GM13976 (cell line): Measurements from ENCODE around the gene ZFHX3.
A peak's percentile ranks its signal among the peaks of the same experiment; 100 is the strongest.

Experiments
- DNase-seq: peaks from one replicate; pipeline ENCODE4 v3.0.0; 2012; ENCODE audit warnings: low spot score
- CTCF ChIP-seq: IDR thresholded peaks from 2 replicates; pipeline ENCODE4 v1.5.1; 2012; ENCODE audit warnings: borderline replicate concordance, mild to moderate bottlenecking; ENCODE audit not compliant: insufficient read depth; ENCODE audit errors: extremely low read depth, missing control alignments, control extremely low read depth
- in situ Hi-C: fragments of 300-500 bp; cut with MboI; formaldehyde crosslinking; loops from one replicate; pipeline ENCODE4 v1.12.0; 2022; ENCODE audit warnings: low sequenced_read_pairs, mixed read lengths, inconsistent platforms; ENCODE audit not compliant: unreplicated experiment

The ZFHX3 gene

GRCh38 chr16:72935896-72936295 lies 112.0 kb downstream of the ZFHX3 start:
- in situ Hi-C loops, result no loop called here
- DNase-seq, result no peak
- no peak for TF ChIP-seq CTCF

- TF ChIP-seq CTCF, result no peak
- in situ Hi-C loops, result no loop called here
- DNase-seq, result no peak
Measured at GRCh38 chr16:72934636-72935403, 113.1 kb downstream of the ZFHX3 start.

- TF ChIP-seq CTCF, result no peak
- in situ Hi-C loops, result no loop called here
- DNase-seq, result no peak
Measured at GRCh38 chr16:72932677-72933335, 115.1 kb downstream of the ZFHX3 start.

- no peak for TF ChIP-seq CTCF
- in situ Hi-C loops, result no loop called here
- peak; percentile 53 for DNase-seq
Measured at GRCh38 chr16:72932050-72932449, 115.9 kb downstream of the ZFHX3 start.

- DNase-seq, result no peak
- in situ Hi-C loops, result no loop called here
- no peak for TF ChIP-seq CTCF
Measured at GRCh38 chr16:72930396-72930795, 117.5 kb downstream of the ZFHX3 start.

- no peak for DNase-seq
- in situ Hi-C loops, result no loop called here
- TF ChIP-seq CTCF, result no peak
Measured at GRCh38 chr16:72928090-72928981, 119.6 kb downstream of the ZFHX3 start.
